HL-60 (cell line): ENCODE measurements around the gene TAF1C.

ENCODE experiments used
- DNase-seq, 2 experiments: peaks; one replicate each; pipeline ENCODE4 v3.0.0-alpha.2; 2010 to 2020; ENCODE audit warnings: low read depth in 1 of 2, low spot score in 1 of 2
- H3K27ac ChIP-seq: fragments of 250-450 bp; sonication (Bioruptor Pico); replicated peaks from 2 replicates; pipeline ENCODE4 v1.5.1; 2020; ENCODE audit warnings: mild to moderate bottlenecking, moderate library complexity
- H3K27me3 ChIP-seq: fragments of 250-450 bp; sonication (Bioruptor Pico); 2 replicates; pipeline ENCODE4 v1.5.1; 2021; ENCODE audit warnings: mild to moderate bottlenecking, moderate library complexity; ENCODE audit not compliant: insufficient read depth, poor library complexity, severe bottlenecking
- H3K4me3 ChIP-seq: replicated peaks from 2 replicates; pipeline ENCODE4 v1.5.1; 2011; ENCODE audit warnings: mild to moderate bottlenecking, control low read depth, low read length; ENCODE audit not compliant: insufficient read depth
- CTCF ChIP-seq: IDR thresholded peaks from one replicate; pipeline ENCODE4 v1.5.1; 2011; ENCODE audit warnings: low read length, control low read depth, inconsistent platforms; ENCODE audit not compliant: insufficient read depth
- GABPA ChIP-seq: IDR thresholded peaks from 2 replicates; pipeline ENCODE4 v1.6.1; 2012; ENCODE audit warnings: low read depth
- POLR2AphosphoS5 ChIP-seq: IDR thresholded peaks from 2 replicates; pipeline ENCODE4 v1.6.1; 2012; ENCODE audit warnings: low read depth
- REST ChIP-seq: IDR thresholded peaks from 2 replicates; pipeline ENCODE4 v1.6.1; 2012; ENCODE audit warnings: low read depth; ENCODE audit not compliant: insufficient replicate concordance
- SPI1 ChIP-seq: IDR thresholded peaks from 2 replicates; pipeline ENCODE4 v1.6.1; 2012; ENCODE audit warnings: low read depth, mild to moderate bottlenecking, borderline replicate concordance

The TAF1C gene

GRCh38 chr16:84212631-84213030 is 25.8 kb upstream of the TAF1C start:
- DNase-seq: no peak
- Histone ChIP-seq H3K27ac (no peak overlapping the region), H3K27me3 (no peaks in the 10 kb centered on the region), H3K4me3 (no peak overlapping the region)
- no peak for TF ChIP-seq SPI1
- TF ChIP-seq CTCF: no peak
- TF ChIP-seq GABPA: no peak
- TF ChIP-seq POLR2AphosphoS5: no peak
- TF ChIP-seq REST: no peak

GRCh38 chr16:84212154-84212553 is 25.3 kb upstream of the TAF1C start:
- H3K4me3 ChIP-seq: no peak overlapping the region
- no peaks in the 10 kb centered on the region for H3K27me3 ChIP-seq
- DNase-seq: no peak
- H3K27ac ChIP-seq: no peak overlapping the region
- TF ChIP-seq GABPA (no peak), CTCF (no peak)

GRCh38 chr16:84209989-84210388 is 23.1 kb upstream of the TAF1C start:
- no peak overlapping the region for H3K27ac ChIP-seq
- H3K27me3 ChIP-seq: no peaks in the 10 kb centered on the region
- no peak for DNase-seq
- no peak overlapping the region for H3K4me3 ChIP-seq
- TF ChIP-seq POLR2AphosphoS5: no peak
- no peak for TF ChIP-seq SPI1
- no peak for TF ChIP-seq GABPA
- no peak for TF ChIP-seq CTCF
- TF ChIP-seq REST: no peak

- no peak for DNase-seq
- H3K4me3 ChIP-seq: no peak overlapping the region
- no peak for TF ChIP-seq SPI1
- no peak for TF ChIP-seq POLR2AphosphoS5
- TF ChIP-seq REST: no peak
- no peak for TF ChIP-seq CTCF
- no peak for TF ChIP-seq GABPA
- H3K27me3 ChIP-seq: no peaks in the 10 kb centered on the region
- no peak overlapping the region for H3K27ac ChIP-seq
These were observed 21.0 kb upstream of the TAF1C start for GRCh38 chr16:84207879-84208278.
